HTR-8/SVneo (cell line): ENCODE results near the gene PMF1.
"Not testable (repeated sequence)": the region's sequence is repeated elsewhere in the genome, so short reads cannot be mapped to it uniquely, and the experiment has no call there.

Source experiments
- DNase-seq: peaks from one replicate; pipeline ENCODE4 v3.0.0; 2011; ENCODE audit warnings: low spot score, mixed read lengths; ENCODE audit not compliant: insufficient read length
- FAIRE-seq: peaks from 2 replicates; lab custom pipeline; 2011; peaks lifted over from hg19 to GRCh38; lab: Jason Lieb, UNC

Gene PMF1

DNA sequence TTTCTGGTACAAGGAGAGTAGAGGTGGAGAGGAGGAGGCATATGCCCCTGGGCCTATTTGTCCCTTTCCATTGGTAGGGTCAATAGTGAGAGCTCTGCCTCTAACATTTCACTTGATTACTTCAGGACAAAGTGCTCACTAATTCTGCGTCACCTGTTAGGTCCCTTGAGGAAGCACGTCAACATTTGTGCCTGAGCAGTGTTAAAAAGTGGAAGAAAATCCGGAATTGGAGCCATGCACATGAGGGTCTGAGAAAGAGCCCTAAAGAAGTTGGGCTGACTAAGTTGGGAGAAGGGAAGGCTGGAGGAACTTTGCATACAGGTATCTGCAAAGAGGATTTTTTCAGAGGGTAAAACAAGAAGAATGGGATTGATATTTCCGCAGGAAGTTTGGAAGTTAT, 17.0 kb upstream of the PMF1 start:
- DNase-seq: no peak
- no peak for FAIRE-seq

DNA sequence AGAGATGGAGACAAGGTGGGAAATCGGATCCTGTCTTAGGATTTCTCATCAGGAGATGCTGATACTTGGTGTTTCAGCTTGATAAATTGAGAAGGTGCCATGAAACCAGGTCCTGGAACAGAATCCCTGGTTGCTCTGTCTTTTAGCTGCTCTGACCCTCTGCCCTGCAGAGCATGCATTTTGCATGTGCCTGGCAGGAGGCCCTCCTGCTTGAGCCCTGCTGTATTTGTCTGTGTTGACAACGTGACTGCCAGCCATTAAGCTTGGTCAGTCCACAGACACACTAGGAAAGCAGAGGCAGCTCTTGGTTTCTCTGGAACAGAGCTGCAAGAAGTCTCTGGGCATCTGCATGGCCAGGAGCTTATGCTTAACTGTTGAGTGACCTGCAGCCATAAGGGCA, 16.4 kb upstream of the PMF1 start:
- FAIRE-seq (no peak), DNase-seq (no peak)

DNA sequence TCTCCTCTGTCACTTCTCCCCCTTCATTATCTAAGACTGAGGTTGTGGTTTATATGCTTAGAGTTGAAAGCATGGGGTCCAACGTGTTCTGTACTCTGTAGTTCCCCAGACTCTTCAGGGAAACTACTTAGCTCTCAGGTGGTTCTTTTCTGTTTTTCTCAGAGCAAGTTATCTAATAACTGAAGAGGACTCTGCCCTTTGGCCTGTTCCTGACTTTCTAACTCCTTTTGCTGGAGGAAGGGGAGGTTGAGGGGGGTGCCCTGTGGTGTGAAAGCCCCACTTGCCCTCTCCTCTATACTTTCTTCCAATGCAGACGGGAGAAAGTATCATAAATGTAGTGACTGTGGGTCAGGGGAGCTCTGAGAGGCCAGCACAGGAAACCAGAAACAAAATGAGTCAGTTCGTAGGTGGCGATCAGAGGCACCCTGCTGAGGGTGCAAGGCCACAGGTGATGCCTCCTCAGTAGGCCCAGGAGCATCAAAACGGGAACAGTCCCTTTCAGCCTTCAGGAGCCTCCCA, 13.9 kb upstream of the PMF1 start:
- no peak for DNase-seq
- no peak for FAIRE-seq

DNA sequence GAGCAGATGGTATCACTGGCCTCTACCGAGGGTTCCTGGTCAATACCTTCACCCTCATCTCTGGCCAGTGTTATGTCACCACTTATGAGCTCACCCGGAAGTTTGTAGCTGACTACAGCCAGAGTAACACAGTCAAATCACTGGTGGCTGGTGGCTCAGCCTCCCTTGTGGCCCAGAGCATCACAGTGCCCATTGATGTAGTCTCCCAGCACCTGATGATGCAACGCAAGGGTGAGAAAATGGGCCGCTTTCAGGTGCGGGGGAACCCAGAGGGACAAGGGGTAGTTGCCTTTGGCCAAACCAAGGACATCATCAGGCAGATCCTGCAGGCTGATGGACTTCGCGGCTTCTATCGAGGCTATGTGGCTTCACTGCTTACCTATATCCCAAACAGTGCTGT, 12.8 kb upstream of the PMF1 start:
- DNase-seq: no peak
- no peak for FAIRE-seq

DNA sequence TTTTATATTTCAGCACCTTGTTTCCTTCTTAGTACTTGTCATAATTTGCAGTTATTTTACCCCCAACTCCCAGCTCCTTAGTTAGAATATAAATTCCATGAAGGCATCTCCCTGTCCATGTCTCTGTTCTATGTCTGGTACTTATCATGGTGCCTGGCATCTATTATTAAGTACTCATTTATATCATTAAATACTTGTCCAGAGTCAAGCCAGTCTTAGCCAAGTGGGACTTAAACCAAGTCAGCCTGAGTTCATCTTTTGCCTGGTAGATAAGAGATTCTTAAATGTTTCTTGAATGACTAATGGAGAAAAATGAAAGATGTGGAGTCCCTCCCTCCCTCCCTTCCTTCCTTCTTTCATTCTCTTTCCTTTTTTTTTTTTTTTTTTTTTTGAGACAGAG, 9.5 kb upstream of the PMF1 start:
- DNase-seq: no peak
- FAIRE-seq: no peak

DNA sequence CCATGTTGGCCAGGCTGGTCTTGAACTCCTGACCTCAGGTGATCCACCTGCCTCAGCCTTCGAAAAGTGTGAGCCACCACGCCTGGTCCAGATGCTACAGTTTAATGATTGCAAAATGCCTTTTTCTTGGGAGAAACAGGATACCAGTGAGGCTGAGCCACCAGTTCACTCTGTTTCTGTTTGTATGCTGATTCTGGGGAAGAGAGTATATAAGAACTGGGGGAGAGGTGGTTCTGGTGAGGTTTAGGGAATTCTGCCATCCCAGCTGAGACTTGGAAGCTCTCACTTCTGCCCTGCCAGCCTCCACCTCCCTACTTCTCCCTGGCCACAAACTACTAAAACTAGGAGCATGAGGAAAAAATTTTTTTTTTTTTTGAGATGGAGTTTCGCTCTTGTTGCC, 8.1 kb upstream of the PMF1 start:
- DNase-seq (no peak), FAIRE-seq (no peak)

DNA sequence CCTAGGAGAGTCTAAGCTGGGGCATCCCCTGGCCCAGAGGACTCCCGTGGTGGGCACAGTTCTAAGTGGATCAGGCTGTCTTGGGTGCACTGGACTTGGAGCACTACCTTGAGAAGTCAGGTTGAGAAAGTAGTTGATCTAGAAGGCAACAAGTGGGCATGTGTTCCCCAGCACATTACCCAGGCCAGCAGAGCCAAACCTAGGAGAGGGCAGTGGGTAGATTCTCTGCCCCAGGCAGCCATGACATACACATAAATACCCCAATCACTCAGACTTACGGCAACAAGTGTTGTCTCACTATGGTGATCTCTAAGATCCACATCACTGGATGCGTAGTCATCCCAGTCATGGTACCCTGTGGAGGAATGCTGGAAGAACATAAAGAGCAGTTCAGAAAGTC, 1.6 kb upstream of the PMF1 start:
- FAIRE-seq: no peak

GRCh38 chr1:156212130-156212529, 677 bp upstream of the PMF1 start:
- DNase-seq (no peak), FAIRE-seq (no peak)

More for the DNA sequence above, 1.6 kb upstream of the PMF1 start:
- no peak for DNase-seq

DNA sequence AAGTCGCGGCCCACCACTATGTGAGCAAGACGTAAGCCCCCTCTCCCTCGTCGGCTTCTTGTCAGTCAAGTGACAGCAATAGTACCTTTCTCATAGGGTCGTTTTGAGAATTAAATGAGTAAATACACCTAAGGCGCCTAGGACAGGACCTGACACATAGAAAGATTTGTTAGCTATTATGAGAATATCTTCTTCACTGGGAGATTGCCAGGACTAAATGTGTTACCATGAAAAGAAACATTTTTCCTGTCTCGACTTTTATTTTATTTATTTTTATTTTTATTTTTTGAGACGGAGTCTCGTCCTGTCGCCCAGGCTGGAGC, 798 bp downstream of the PMF1 start:
- no peak for DNase-seq
- no peak for FAIRE-seq

- FAIRE-seq: no peak
- DNase-seq: no peak
Measured at GRCh38 chr1:156214024-156214748, 1.4 kb downstream of the PMF1 start.

- DNase-seq: not testable (repeated sequence)
- peak; percentile 100 for FAIRE-seq
Measured at GRCh38 chr1:156216361-156217086, 3.7 kb downstream of the PMF1 start.

GRCh38 chr1:156217871-156218270, 5.1 kb downstream of the PMF1 start:
- FAIRE-seq (no peak), DNase-seq (no peak)

- DNase-seq: no peak
- FAIRE-seq: no peak
Measured at GRCh38 chr1:156220226-156220625, 7.4 kb downstream of the PMF1 start.

DNA sequence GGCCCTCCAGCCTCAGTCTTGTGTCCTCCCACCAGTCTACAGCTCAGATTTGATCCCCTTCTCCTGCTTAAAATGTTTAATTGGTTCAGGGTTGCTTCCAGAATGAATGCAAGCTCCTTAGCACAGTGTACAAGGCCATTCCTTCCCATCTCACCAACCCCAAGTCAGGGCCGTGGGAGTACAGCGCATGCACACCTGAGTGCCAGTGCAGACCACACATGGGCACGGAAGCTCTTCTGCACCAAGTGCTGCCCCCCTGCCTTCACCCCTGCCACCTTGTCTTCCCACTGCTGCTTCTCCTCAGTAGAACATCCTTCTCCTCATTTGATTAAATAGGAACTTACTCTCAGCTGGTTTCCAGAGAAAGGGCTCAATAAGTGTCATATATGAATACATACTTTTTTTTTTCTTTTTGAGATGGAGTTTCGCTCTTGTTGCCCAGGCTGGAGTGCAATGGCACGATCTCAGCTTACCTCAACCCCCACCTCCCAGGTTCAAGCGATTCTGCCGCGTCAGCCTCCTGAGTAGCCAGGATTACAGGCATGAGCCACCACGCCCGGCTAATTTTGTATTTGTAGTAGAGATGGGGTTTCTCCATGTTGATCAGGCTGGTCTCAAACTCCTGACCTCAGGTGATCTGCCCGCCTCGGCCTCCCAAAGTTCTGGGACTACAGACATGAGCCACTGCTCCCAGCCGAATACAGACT, 9.3 kb downstream of the PMF1 start:
- DNase-seq: no peak
- FAIRE-seq: no peak

- no peak for FAIRE-seq
Measured at GRCh38 chr1:156225677-156226014, 12.8 kb downstream of the PMF1 start.

DNA sequence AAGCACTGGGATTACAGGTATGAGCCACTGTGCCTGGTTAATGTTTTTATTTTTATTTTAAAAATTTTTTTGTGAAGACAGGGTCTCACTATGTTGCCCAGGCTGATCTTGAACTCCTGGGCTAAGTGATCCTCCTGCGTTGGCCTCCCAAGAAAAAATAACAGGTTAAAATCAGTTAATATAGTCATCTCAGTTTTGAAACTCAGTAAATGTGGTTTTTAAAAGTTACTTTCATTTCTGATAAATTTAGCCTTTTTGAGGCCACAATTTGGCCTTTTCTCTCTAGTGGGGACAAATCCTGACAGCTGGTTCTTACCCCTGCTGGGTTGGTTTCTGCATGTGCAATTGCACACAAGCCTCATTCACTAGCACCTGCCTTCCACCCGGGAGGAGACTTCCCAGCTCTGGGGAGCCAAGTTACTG, 13.3 kb downstream of the PMF1 start:
- no peak for DNase-seq
- FAIRE-seq: no peak

More at GRCh38 chr1:156225677-156226014, 12.8 kb downstream of the PMF1 start:
- no peak for DNase-seq

GRCh38 chr1:156226782-156227181, 14.0 kb downstream of the PMF1 start:
- FAIRE-seq (no peak), DNase-seq (no peak)

- no peak for FAIRE-seq
- DNase-seq: no peak
Measured at GRCh38 chr1:156228501-156228900, 15.7 kb downstream of the PMF1 start.

- FAIRE-seq (no peak), DNase-seq (no peak)
Measured at GRCh38 chr1:156229809-156230472, 17.1 kb downstream of the PMF1 start.

DNA sequence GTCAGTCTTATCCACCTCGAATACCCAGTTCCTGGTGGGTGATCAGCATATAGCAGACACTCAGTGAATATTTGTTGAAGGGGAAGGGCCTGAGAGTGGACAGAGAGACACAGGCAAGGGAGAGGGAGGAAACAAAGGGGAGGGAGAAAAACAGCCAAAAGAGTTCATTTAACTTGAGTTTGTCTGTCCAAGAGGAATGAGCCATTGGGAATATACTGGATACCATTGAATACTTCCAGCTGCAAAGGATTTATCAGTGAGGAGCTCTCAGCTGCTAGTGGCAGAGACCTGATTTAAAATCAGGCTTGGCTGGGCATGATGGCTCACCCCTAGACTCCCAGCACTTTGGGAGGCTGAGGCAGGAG, 17.6 kb downstream of the PMF1 start:
- FAIRE-seq: no peak
- no peak for DNase-seq
